Measurements from ENCODE around the gene CHIC2.
"Not testable (repeated sequence)": the region's sequence is repeated elsewhere in the genome, so short reads cannot be mapped to it uniquely, and the experiment has no call there.

CHIC2 gene

GRCh38 chr4:54055494-54055893 lies 8.9 kb downstream of the CHIC2 start:
- Histone ChIP-seq H3K27me3 (replicated peaks; ENCODE audit: control insufficient read depth, insufficient read depth, low read length) (no peaks in the 10 kb centered on the region), H3K36me3 (ENCODE audit: control insufficient read depth, insufficient read depth, low read length) (no peaks in the 10 kb centered on the region), H3K4me3 (replicated peaks; ENCODE audit: low read depth, low read length) (no peak overlapping the region)
- no peak for TF ChIP-seq CTCF (IDR thresholded peaks at IDR 0.05; ENCODE audit: insufficient read depth, low read length, poor library complexity, severe bottlenecking)
- no peak for DNase-seq (ENCODE audit: extremely low read depth, insufficient read length)

- no peak for TF ChIP-seq CTCF (IDR thresholded peaks at IDR 0.05; ENCODE audit: insufficient read depth, low read length, poor library complexity, severe bottlenecking)
- DNase-seq (ENCODE audit: extremely low read depth, insufficient read length): no peak
- Histone ChIP-seq H3K4me3 (replicated peaks; ENCODE audit: low read depth, low read length) (no peak overlapping the region), H3K27me3 (replicated peaks; ENCODE audit: control insufficient read depth, insufficient read depth, low read length) (no peaks in the 10 kb centered on the region), H3K36me3 (ENCODE audit: control insufficient read depth, insufficient read depth, low read length) (no peaks in the 10 kb centered on the region)
Observed at GRCh38 chr4:54054501-54054900, 9.9 kb downstream of the CHIC2 start.

- not testable (repeated sequence) for H3K4me3 ChIP-seq (replicated peaks; ENCODE audit: low read depth, low read length); DNase-seq (ENCODE audit: extremely low read depth, insufficient read length); H3K27me3 ChIP-seq (replicated peaks; ENCODE audit: control insufficient read depth, insufficient read depth, low read length); H3K36me3 ChIP-seq (ENCODE audit: control insufficient read depth, insufficient read depth, low read length)
Observed at GRCh38 chr4:54053322-54053721, 11.1 kb downstream of the CHIC2 start.

GRCh38 chr4:54050214-54050904 lies 14.0 kb downstream of the CHIC2 start:
- TF ChIP-seq CTCF (IDR thresholded peaks at IDR 0.05; ENCODE audit: insufficient read depth, low read length, poor library complexity, severe bottlenecking): no peak
- no peak for DNase-seq (ENCODE audit: extremely low read depth, insufficient read length)
- H3K36me3 ChIP-seq (ENCODE audit: control insufficient read depth, insufficient read depth, low read length): no peaks in the 10 kb centered on the region
- no peak overlapping the region for H3K4me3 ChIP-seq (replicated peaks; ENCODE audit: low read depth, low read length)
- no peaks in the 10 kb centered on the region for H3K27me3 ChIP-seq (replicated peaks; ENCODE audit: control insufficient read depth, insufficient read depth, low read length)

GRCh38 chr4:54043630-54044029 lies 20.8 kb downstream of the CHIC2 start:
- not testable (repeated sequence) for H3K36me3 ChIP-seq (ENCODE audit: control insufficient read depth, insufficient read depth, low read length); H3K27me3 ChIP-seq (replicated peaks; ENCODE audit: control insufficient read depth, insufficient read depth, low read length); H3K4me3 ChIP-seq (replicated peaks; ENCODE audit: low read depth, low read length); DNase-seq (ENCODE audit: extremely low read depth, insufficient read length)

- H3K27me3 ChIP-seq (replicated peaks; ENCODE audit: control insufficient read depth, insufficient read depth, low read length): no peaks in the 10 kb centered on the region
- no peaks in the 10 kb centered on the region for H3K36me3 ChIP-seq (ENCODE audit: control insufficient read depth, insufficient read depth, low read length)
- no peak for DNase-seq (ENCODE audit: extremely low read depth, insufficient read length)
- TF ChIP-seq CTCF (IDR thresholded peaks at IDR 0.05; ENCODE audit: insufficient read depth, low read length, poor library complexity, severe bottlenecking): no peak
- H3K4me3 ChIP-seq (replicated peaks; ENCODE audit: low read depth, low read length): no peak overlapping the region
Observed at GRCh38 chr4:54041933-54042332, 22.5 kb downstream of the CHIC2 start.

- Histone ChIP-seq H3K36me3 (ENCODE audit: control insufficient read depth, insufficient read depth, low read length) (no peaks in the 10 kb centered on the region), H3K4me3 (replicated peaks; ENCODE audit: low read depth, low read length) (no peak overlapping the region), H3K27me3 (replicated peaks; ENCODE audit: control insufficient read depth, insufficient read depth, low read length) (no peaks in the 10 kb centered on the region)
- no peak for TF ChIP-seq CTCF (IDR thresholded peaks at IDR 0.05; ENCODE audit: insufficient read depth, low read length, poor library complexity, severe bottlenecking)
- no peak for DNase-seq (ENCODE audit: extremely low read depth, insufficient read length)
Observed at GRCh38 chr4:54041100-54041499, 23.3 kb downstream of the CHIC2 start.
